ENCODE measurements around the gene DOCK6.
A peak's percentile ranks its signal among the peaks of the same experiment; 100 is the strongest.

DOCK6 gene

GRCh38 chr19:11155373-11156120 lies 106.8 kb downstream of the DOCK6 start, which contains the start of gene SPC24:
TSS of gene SPC24 (minus strand) at chr19:11155782. CDS start at chr19:11155776, 6 bp downstream.
- no peak within 1 kb of the TSS for H4K5ac ChIP-seq (ENCODE audit: low read length)
- WGBS (ENCODE audit: extremely low coverage, insufficient coverage, low lambda C conversion rate): no CpG with 5 or more reads among the region's 50 CpGs
- H3K18ac ChIP-seq (ENCODE audit: low read length): peak within 1 kb of the TSS; percentile 35
- peak within 1 kb of the TSS; percentile 70 for H2BK5ac ChIP-seq (ENCODE audit: low read length)
- H2BK15ac ChIP-seq (replicated peaks; ENCODE audit: low read depth): no peak within 1 kb of the TSS
- peak; percentile 99 for DNase-seq
- H2BK120ac ChIP-seq (ENCODE audit: low read depth, low read length): no peak within 1 kb of the TSS
- peak within 1 kb of the TSS; percentile 100 for H3K56ac ChIP-seq (ENCODE audit: low read length)
- peaks cover 2% of the 10 kb centered on the region for H3K4me1 ChIP-seq (ENCODE audit: control insufficient read depth, low read depth, low read length)
- no peak within 1 kb of the TSS for H3K27ac ChIP-seq (ENCODE audit: low read depth, low read length)
- peak within 1 kb of the TSS; percentile 100 for H3K4me3 ChIP-seq (ENCODE audit: low read length)
- H3K79me2 ChIP-seq (ENCODE audit: control insufficient read depth, insufficient read depth, low read length): peaks cover 19% of the 10 kb centered on the region
- H3K4ac ChIP-seq (ENCODE audit: low read depth, low read length): peak within 1 kb of the TSS; percentile 21
- peaks cover 15% of the 10 kb centered on the region for H3K79me1 ChIP-seq (ENCODE audit: low read length)
- H4K8ac ChIP-seq (ENCODE audit: low read depth, low read length): peak within 1 kb of the TSS; percentile 78
- no peaks in the 10 kb centered on the region for H3K36me3 ChIP-seq (ENCODE audit: control insufficient read depth, insufficient read depth, low read length)
- peak within 1 kb of the TSS; percentile 99 for H3K9ac ChIP-seq (ENCODE audit: low read length)
- peak within 1 kb of the TSS; percentile 95 for H3K4me2 ChIP-seq (ENCODE audit: low read length)
- peak within 1 kb of the TSS; percentile 97 for H3K23ac ChIP-seq (ENCODE audit: low read length)
- H2AK5ac ChIP-seq (ENCODE audit: low read length): no peak within 1 kb of the TSS
- no peaks in the 10 kb centered on the region for H3K27me3 ChIP-seq (ENCODE audit: insufficient read depth, low read length, poor library complexity)

- Histone ChIP-seq H3K4ac (ENCODE audit: low read depth, low read length) (no peak overlapping the region), H2BK5ac (ENCODE audit: low read length) (no peak overlapping the region), H3K27me3 (ENCODE audit: insufficient read depth, low read length, poor library complexity) (no peaks in the 10 kb centered on the region), H3K4me1 (ENCODE audit: control insufficient read depth, low read depth, low read length) (peaks cover 2% of the 10 kb centered on the region), H2BK120ac (ENCODE audit: low read depth, low read length) (no peak overlapping the region), H3K4me3 (ENCODE audit: low read length) (no peak overlapping the region), H3K79me1 (ENCODE audit: low read length) (peaks cover 15% of the 10 kb centered on the region), H3K27ac (ENCODE audit: low read depth, low read length) (no peak overlapping the region), H3K79me2 (ENCODE audit: control insufficient read depth, insufficient read depth, low read length) (peaks cover 19% of the 10 kb centered on the region), H3K56ac (ENCODE audit: low read length) (peak overlapping the region; percentile 52), H2AK5ac (ENCODE audit: low read length) (no peak overlapping the region), H3K9ac (ENCODE audit: low read length) (peak overlapping the region; percentile 99), H4K8ac (ENCODE audit: low read depth, low read length) (no peak overlapping the region), H3K23ac (ENCODE audit: low read length) (no peak overlapping the region), H4K5ac (ENCODE audit: low read length) (no peak overlapping the region), H2BK15ac (replicated peaks; ENCODE audit: low read depth) (no peak overlapping the region), H3K18ac (ENCODE audit: low read length) (no peak overlapping the region), H3K36me3 (ENCODE audit: control insufficient read depth, insufficient read depth, low read length) (no peaks in the 10 kb centered on the region), H3K4me2 (ENCODE audit: low read length) (peak overlapping the region; percentile 91)
- no peak for DNase-seq
- no CpG with 5 or more reads among the region's 6 CpGs for WGBS (ENCODE audit: extremely low coverage, insufficient coverage, low lambda C conversion rate)
These were observed 107.7 kb downstream of the DOCK6 start for GRCh38 chr19:11154683-11155047.

- WGBS (ENCODE audit: extremely low coverage, insufficient coverage, low lambda C conversion rate): no CpG with 5 or more reads among the region's 11 CpGs
These were observed 109.8 kb downstream of the DOCK6 start for GRCh38 chr19:11152318-11153062.

GRCh38 chr19:11151181-11151580 lies 111.1 kb downstream of the DOCK6 start:
- no peaks in the 10 kb centered on the region for H3K27me3 ChIP-seq (ENCODE audit: insufficient read depth, low read length, poor library complexity)
- H3K79me2 ChIP-seq (ENCODE audit: control insufficient read depth, insufficient read depth, low read length): peaks cover 19% of the 10 kb centered on the region
- H3K36me3 ChIP-seq (ENCODE audit: control insufficient read depth, insufficient read depth, low read length): peaks cover under 1% of the 10 kb centered on the region
- no peak overlapping the region for H3K4me2 ChIP-seq (ENCODE audit: low read length)
- H4K8ac ChIP-seq (ENCODE audit: low read depth, low read length): no peak overlapping the region
- no peak overlapping the region for H3K4me3 ChIP-seq (ENCODE audit: low read length)
- DNase-seq: no peak
- H3K56ac ChIP-seq (ENCODE audit: low read length): no peak overlapping the region
- no peak overlapping the region for H2BK5ac ChIP-seq (ENCODE audit: low read length)
- peaks cover 15% of the 10 kb centered on the region for H3K79me1 ChIP-seq (ENCODE audit: low read length)
- no peak overlapping the region for H2BK15ac ChIP-seq (replicated peaks; ENCODE audit: low read depth)
- WGBS (ENCODE audit: extremely low coverage, insufficient coverage, low lambda C conversion rate): no CpG with 5 or more reads among the region's 7 CpGs
- H3K27ac ChIP-seq (ENCODE audit: low read depth, low read length): no peak overlapping the region
- no peak overlapping the region for H2BK120ac ChIP-seq (ENCODE audit: low read depth, low read length)
- H2AK5ac ChIP-seq (ENCODE audit: low read length): no peak overlapping the region
- peaks cover 2% of the 10 kb centered on the region for H3K4me1 ChIP-seq (ENCODE audit: control insufficient read depth, low read depth, low read length)
- no peak overlapping the region for H3K23ac ChIP-seq (ENCODE audit: low read length)
- H3K18ac ChIP-seq (ENCODE audit: low read length): no peak overlapping the region
- no peak overlapping the region for H4K5ac ChIP-seq (ENCODE audit: low read length)
- H3K4ac ChIP-seq (ENCODE audit: low read depth, low read length): no peak overlapping the region
- H3K9ac ChIP-seq (ENCODE audit: low read length): no peak overlapping the region

More at GRCh38 chr19:11152318-11153062, 109.8 kb downstream of the DOCK6 start:
- Histone ChIP-seq H3K4me2 (ENCODE audit: low read length) (no peak overlapping the region), H3K79me1 (ENCODE audit: low read length) (peaks cover 15% of the 10 kb centered on the region), H3K4ac (ENCODE audit: low read depth, low read length) (no peak overlapping the region), H2BK120ac (ENCODE audit: low read depth, low read length) (no peak overlapping the region), H3K56ac (ENCODE audit: low read length) (no peak overlapping the region), H4K8ac (ENCODE audit: low read depth, low read length) (no peak overlapping the region), H3K36me3 (ENCODE audit: control insufficient read depth, insufficient read depth, low read length) (no peaks in the 10 kb centered on the region), H2BK5ac (ENCODE audit: low read length) (no peak overlapping the region), H3K79me2 (ENCODE audit: control insufficient read depth, insufficient read depth, low read length) (peaks cover 19% of the 10 kb centered on the region), H3K9ac (ENCODE audit: low read length) (no peak overlapping the region), H3K18ac (ENCODE audit: low read length) (no peak overlapping the region), H2AK5ac (ENCODE audit: low read length) (no peak overlapping the region), H3K27me3 (ENCODE audit: insufficient read depth, low read length, poor library complexity) (no peaks in the 10 kb centered on the region), H4K5ac (ENCODE audit: low read length) (no peak overlapping the region), H3K27ac (ENCODE audit: low read depth, low read length) (no peak overlapping the region), H2BK15ac (replicated peaks; ENCODE audit: low read depth) (no peak overlapping the region), H3K23ac (ENCODE audit: low read length) (no peak overlapping the region), H3K4me3 (ENCODE audit: low read length) (no peak overlapping the region), H3K4me1 (ENCODE audit: control insufficient read depth, low read depth, low read length) (peaks cover 2% of the 10 kb centered on the region)
- no peak for DNase-seq

Data from mesendoderm (in vitro differentiated cells).